Stimulated activated CD4-positive, alpha-beta T cell treated with anti-CD3 and anti-CD28 coated beads, Interleukin-4, amount 100 ng/mL, for 4 hours (primary cell): Measurements from ENCODE around the gene HOXB8.
A peak's percentile ranks its signal among the peaks of the same experiment; 100 is the strongest.

ENCODE experiments used
- DNase-seq, 2 experiments: peaks; one replicate each; pipeline ENCODE4 v3.0.0-alpha.2; 2020

Gene HOXB8

GRCh38 chr17:48596000-48596734 is 18.9 kb downstream of the HOXB8 start:
- DNase-seq: no peak

- no peak for DNase-seq
These were observed 19.7 kb downstream of the HOXB8 start for GRCh38 chr17:48595278-48595999.

DNA sequence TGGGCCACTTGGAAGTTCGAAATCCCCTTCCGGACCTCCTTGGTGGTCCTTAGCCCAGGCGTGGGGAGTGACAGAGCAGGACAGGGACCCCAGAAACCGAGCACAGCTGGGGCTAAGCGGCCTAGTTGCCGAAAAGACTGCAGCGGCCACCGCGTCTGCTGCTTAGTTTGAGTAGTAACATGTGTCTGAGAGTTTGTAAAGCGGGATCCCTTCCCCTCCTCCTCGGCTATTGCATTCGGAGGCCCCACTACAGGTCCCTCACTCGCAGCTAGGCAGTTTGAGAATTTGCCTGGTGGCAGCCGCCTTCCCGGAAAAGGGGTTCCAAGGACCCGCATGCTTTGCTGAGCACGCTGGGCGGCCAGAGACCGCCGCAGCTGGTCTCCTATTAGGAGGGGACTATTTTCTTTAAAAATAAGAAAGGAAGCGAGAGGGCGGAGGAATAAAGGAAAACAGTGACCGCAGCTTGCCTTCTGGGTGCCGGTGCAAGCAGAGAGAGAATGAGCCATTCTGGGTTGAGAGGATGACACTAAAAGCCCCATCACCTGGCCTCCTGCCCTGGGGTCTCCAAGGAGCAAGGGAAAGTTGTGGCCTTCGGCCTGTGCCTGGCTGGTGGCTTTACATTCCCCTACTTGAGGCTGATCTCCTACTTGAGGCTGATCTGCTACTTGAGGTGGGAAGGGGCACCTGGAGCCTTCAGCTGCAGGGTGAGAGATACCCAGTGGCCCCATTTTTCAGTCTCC is 20.4 kb downstream of the HOXB8 start:
- no peak for DNase-seq

DNA sequence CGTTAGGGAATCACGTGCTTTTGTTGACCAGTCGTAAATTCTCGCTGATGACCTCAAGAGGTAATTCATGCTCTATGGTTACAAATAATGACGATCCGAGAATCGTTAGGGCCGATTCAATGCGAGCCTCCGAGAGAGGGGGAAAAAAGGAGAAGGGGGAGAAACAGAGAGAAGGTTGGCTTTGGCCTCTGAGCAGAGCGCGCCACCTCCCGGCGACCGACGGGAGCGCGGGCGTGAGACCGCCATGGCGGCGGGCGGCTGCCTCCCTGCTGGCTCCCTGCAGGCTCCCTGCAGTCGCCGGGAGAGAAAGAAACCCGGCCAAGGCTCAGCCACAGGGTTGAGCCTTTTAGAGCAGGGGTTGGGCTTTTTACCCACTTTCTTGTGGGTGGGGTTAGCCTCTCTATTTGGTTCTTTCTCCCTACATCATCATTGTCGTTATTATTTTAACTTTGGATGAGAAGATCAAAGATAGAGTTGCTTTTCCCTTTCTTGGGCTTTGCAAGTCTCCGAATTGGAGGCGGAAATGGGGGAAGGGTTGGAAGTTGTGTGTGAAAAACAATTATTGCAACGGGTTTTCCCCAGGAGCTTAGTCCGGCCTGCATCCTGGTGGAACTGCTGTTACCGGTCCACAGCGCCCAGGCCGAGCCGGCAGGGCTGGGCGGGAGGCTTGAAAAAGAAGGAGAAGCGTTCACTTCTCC is 21.1 kb downstream of the HOXB8 start:
- DNase-seq: peak; percentile 70 to 80

- DNase-seq: no peak
These were observed 21.8 kb downstream of the HOXB8 start, which contains the start of gene HOXB5 for GRCh38 chr17:48593126-48593829. HOXB5 (minus strand) TSS chr17:48593779; CDS start chr17:48593682, 97 bp downstream.

DNA sequence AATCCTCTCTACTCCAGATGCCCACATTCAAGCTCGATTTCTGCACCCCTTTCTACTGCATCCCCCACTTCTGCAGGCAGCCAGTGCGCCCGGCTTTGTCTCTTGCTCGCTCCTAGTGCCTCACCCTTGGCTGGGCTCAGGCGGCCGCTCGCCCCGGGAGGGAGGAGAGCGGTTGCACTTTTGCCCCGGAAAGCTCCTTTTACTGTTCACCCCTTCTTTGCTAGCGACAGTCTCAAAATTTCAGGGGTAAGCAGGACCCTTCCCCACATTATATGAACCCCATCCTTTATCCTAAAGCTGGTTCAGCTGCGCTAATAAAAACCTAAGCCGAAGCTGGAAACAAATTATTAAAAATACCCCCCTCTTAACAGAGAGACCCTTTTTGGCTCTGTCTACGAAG is 22.5 kb downstream of the HOXB8 start:
- no peak for DNase-seq

DNA sequence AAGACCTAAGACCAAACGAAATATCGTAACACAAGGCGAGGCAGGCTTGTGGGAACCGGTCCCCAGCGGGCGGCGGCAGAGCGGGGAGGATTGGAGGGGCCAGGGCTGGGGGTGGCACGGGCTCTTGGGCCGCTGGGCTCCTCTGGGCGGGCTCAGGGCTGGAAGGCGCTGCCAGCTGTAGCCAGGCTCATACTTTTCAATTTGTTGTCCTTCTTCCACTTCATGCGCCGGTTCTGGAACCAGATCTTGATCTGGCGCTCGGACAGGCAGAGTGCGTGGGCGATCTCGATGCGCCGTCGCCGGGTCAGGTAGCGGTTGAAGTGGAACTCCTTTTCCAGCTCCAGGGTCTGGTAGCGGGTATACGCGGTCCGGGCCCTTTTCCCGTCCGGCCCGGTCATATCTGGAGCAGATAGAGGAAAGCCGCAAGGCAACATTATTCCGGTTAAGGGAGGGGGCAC is 23.0 kb downstream of the HOXB8 start:
- DNase-seq: no peak

GRCh38 chr17:48591255-48592056 is 23.6 kb downstream of the HOXB8 start:
- DNase-seq: no peak

DNA sequence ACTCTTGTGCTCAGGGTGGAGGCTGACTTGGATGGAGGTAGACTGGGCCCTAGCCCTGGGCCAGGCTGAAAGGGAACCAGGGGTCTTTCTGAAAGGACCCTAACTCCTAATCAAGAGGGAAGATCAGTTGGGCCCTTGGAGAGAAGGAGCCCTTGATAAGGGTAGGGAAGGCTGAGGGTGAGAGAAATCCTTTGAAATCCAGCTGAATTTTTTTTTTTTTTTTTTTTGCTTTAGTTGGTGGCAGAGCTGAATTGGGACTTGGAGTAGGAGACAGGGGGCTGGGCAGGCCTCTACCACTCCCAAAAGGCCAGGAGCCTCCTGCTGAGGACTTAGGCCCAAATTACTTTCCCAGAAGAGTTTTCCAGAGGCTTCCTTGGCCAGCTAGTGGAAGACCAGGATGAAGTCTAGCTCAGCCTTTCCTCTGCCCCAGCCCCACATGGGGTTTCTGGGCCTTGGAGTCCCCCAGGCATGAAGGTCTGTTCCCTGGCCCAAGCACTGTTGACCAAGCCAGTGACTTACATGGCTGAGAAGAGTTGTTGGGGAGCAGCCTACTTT is 24.4 kb downstream of the HOXB8 start:
- DNase-seq: no peak

DNA sequence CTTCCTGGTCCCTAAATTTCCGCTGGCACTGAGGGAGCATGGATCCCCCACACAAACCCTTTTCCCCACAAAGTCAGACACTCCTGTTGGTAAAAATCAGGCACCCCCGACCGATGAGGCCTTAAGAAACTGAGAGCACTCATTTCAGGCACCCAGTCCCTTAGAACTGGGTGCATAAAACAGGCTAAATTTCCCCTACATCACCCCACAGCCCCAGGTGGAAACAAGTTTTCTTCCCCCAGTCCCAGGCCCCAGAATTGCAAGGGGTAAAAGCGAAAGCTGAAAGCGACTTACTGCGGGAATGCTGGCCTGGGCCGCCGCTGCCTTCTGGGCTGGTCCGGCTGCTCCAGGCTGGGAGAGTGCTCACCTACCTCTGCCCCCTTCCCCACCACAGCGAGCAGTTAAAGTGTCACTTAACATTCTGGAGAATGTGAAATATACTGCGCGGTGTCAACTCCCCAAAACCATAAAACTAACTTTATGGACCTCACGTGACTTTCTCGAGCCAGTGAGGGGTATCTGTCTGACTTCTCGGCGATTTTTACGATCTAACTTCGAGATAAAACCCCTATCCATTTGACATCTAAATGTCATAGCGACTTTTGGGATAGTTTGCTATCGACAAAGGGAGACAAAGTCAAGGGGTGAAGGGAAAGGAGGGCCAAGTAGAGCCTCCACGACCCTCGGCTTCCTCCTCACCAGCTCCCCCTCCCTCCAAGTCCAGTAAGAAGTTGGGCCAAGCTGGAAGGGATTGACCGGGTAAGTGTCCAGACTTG is 25.1 kb downstream of the HOXB8 start, which contains the start of gene HOXB3:
HOXB3 (minus strand) TSS at position 411 of the 776 bp plus-strand sequence. CDS start 37,767 bp downstream, outside the sequence.
- DNase-seq: no peak

- no peak for DNase-seq
These were observed 25.8 kb downstream of the HOXB8 start for GRCh38 chr17:48589060-48589830.

- DNase-seq: no peak
These were observed 26.6 kb downstream of the HOXB8 start for GRCh38 chr17:48588528-48588927.

- no peak for DNase-seq
These were observed 27.0 kb downstream of the HOXB8 start for GRCh38 chr17:48588074-48588415.

DNA sequence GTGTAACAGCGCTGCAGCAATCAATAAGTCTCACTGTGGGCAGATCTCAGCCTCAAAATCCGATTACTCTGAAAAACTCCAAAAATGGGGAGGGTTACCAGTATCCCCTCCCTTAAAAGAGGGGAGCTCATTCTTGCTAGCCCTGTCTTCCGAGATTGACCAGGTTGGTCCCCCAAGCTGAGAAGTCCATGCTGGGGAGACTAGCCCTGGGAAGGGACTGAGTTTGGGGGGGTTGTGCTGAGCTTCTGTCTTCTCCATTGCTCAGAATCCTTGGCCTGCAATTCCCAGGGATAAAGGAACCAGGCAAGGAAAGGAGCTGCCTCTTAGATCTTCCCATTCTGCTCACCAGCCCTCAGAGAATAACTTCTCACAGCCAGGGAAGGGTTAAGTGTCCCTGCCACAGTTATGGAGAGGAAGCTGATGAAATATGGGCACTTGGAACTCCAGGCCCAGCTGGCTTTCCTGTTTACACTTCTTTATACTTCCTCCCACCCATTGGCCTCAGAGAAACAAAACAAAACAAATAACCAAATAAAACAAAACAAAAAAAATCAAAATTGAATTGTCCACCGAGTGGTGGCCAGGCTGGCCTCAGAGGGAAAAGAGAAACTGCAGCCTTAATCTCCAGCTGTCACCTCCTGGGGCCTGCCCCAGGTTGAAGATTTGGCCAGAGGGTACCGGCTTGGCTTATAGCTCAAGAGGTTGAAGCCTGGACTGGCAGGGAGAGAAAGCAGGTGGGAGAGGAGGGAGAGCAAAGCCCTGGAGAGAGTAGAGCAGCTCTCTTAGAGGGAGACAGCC is 27.6 kb downstream of the HOXB8 start:
- DNase-seq: no peak

DNA sequence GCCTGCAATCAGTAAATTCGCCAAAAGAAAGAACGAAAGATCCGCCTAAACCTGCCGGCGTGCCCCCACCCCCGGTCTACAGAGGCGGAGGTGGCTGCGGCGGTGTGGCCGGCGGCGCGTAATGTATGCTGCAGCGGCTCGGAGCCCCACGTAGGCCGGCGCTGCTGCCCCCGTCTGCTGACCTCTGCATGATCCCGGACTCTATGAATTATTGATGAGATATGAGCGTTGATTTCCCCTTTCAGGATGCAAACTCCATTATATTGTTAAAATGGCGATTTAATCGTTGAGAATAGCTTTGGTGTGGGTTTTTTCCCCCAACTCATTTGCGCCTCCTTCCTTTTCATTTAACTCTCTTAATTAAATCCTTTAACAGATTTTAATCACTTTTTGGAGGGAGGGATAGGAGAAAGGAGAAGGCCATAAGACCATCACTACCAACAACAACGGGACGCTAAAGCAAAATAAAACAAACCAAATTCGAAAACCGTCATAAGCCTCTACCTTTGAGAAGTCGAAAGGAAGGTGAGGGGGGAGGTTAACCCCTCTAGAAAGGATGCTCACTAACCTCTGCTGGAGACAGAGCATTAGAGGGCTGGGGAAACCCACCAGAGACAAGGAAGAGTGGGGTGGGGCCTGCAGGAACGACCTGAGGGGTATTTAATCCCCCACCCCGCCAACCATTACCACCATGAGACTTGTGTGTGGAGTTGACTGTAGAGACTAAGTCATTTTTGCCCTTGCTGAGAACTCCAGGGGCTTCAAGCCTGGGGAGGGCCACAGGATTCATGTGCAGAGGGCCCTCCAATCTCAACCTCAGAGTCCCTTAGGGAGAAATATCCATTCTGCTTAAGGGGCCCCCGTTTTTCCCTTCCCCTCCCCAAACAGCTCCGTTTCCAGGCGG is 28.5 kb downstream of the HOXB8 start:
- no peak for DNase-seq

GRCh38 chr17:48584223-48584741 is 30.8 kb downstream of the HOXB8 start:
- DNase-seq: no peak

DNA sequence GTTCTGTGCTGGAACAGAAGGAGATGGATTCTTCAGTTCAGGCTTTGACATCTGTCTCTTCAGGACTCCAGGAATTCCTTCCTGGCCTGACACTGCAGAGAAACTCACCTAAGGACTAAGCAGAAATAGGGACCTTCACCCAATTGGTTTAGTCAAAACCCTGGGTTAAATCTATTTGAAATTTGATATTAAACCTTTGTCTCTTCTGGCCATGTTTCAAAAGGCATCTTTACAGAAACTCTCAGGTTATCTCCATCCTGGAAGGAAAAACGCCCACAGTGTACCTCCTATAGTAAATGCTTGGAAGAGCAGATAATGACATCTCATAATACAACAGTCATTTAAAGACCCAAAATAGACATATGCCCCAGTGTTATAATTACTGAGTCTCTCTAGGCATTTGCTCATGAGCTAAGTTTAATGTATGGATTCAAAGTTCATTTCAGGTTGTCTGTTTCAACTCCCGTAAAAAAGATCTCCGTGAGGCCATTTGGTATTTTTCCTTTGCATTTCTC is 31.3 kb downstream of the HOXB8 start:
- DNase-seq: no peak
